Dermis blood vessel endothelial cell (primary cell): ENCODE data around the gene CAV3. TPM values are rescaled to one million over a fixed set of nuclear protein-coding genes. Genes with fewer than 3 reads are reported as not detected.

Experiments used
- DNase-seq: peaks from one replicate; pipeline ENCODE4 v3.0.0; 2010
- total RNA-seq: library from RNA; depleted of rRNA; stranded (reverse); fragments of >200 nt; gene quantifications from 2 replicates; pipeline ENCODE4 v1.2.3, GENCODE V29; 2014

CAV3 gene
- total RNA-seq, 1 donor from 2014 or later, result not detected

- no peak for DNase-seq
Observed at GRCh38 chr3:8736436-8736835, 2.8 kb downstream of the CAV3 start.

GRCh38 chr3:8737301-8737700 lies 3.7 kb downstream of the CAV3 start:
- no peak for DNase-seq

- DNase-seq, result no peak
Observed at GRCh38 chr3:8737823-8738222, 4.2 kb downstream of the CAV3 start.

DNA sequence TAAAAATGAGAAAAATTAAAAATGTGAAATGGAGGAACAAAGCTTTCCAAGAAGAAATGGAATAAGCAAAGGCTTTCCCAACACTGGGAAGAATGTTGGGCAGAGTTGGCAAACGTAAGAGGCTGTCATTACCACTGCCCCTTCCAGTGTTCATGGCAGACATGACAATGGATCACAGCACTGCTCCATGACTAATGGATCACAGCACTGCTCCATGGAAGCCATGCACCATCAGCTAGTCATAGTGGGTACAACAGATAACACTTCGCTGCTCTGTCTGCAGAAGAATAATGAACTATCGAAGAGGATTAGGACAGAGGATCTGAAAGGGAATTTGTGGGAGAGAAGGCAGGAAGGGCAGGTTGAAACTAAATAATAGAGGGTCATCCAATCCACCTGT lies 5.0 kb downstream of the CAV3 start:
- no peak for DNase-seq

DNA sequence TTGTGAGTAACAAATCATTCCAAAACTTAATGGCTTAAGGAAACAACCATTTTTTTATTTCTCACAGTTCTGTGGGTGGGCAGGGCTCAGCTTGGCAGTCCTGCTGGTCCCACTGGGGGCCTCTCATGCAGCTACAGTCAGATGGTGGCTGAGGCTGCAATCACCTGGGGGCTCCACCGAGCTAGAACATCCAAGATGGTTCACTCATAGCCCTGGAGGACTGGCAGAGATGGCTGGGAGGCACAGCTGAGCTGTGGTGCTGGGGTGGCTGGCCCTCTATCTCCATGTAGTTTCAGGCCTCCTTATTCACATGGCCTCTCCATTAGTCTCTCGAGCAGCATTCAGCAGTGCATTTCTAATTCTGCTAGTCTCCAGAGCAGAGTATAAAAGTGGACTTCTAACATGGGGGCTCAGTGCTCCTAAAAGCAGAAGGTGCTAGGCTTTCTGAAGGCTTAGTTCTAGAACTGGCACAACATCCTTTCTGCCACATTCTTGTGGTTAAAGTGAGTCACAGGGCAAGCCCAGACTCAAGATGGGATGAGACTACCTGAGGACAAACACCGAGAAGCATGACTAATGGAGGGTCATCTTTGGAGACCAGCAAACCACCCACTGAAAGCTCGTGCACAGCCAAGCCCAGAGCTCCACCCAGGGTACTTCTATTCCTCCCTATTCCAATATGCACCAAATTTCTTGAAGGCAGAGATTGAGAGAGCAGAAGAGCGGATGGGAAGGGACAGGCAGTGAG lies 6.3 kb downstream of the CAV3 start:
- DNase-seq, result peak; percentile 14

DNA sequence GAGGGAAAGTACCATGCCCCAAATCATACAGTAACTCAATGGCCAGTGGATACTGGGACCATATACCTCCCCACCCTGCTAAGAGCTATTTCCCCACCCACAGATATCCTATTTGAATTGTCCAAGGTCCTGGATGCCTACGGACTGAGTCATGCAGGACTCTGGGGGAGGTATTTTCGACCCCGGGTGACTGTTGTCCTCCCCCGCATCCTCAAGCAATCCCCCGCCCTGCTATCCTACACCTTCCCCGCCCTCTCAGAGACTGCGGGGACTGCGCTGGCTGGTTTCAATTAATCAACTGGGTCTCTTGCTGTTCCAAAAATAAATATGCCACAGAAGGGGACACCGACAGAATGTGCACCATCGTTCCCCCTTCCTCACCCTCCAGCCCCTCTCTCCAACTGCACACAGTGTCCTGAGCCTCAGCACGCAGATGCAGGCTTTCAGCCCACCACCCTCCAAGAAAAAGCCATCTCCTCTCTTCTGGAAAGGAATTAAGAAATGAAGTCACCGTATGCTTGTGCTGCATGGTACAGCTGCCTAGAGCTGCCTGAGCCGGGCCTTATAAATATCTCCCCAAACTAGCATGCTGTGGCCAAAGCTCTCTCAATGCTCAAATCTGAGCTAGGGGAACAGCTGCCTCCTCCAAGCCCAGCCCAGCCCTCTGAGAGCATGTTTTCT lies 8.1 kb downstream of the CAV3 start:
- DNase-seq, result peak; percentile 75

- no peak for DNase-seq
Observed at GRCh38 chr3:8743021-8743601, 9.5 kb downstream of the CAV3 start.

DNA sequence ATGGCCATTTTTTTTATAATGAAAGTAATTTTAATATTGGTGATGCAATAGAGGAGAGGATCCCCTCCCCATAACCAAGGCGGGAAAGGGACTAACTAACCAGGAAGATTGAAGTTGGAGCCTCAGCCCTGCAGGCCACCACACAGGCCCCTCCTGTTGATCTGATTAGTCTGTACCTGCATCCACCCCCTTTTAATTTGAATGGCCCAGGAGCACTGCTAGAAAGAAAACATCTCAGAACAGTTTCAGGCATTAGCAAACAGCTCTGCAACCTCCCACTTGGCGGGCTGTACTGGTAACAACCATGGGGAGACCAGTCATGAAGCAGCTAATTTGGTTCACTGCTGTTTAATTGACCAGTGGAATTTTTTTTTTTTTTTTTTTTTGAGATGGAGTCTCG lies 10.3 kb downstream of the CAV3 start:
- no peak for DNase-seq

GRCh38 chr3:8745619-8746370 lies 12.2 kb downstream of the CAV3 start:
- no peak for DNase-seq

GRCh38 chr3:8746780-8747345 lies 13.3 kb downstream of the CAV3 start:
- no peak for DNase-seq

- DNase-seq, result no peak
Observed at GRCh38 chr3:8749316-8749715, 15.7 kb downstream of the CAV3 start.

GRCh38 chr3:8752832-8753231 lies 19.2 kb downstream of the CAV3 start:
- no peak for DNase-seq

GRCh38 chr3:8755097-8755496 lies 21.5 kb downstream of the CAV3 start:
- DNase-seq, result no peak

- peak; percentile 28 for DNase-seq
Observed at GRCh38 chr3:8755564-8756237, 22.1 kb downstream of the CAV3 start.

- no peak for DNase-seq
Observed at GRCh38 chr3:8756671-8757070, 23.1 kb downstream of the CAV3 start.

- DNase-seq, result no peak
Observed at GRCh38 chr3:8757551-8758518, 24.2 kb downstream of the CAV3 start.

- no peak for DNase-seq
Observed at GRCh38 chr3:8759038-8759707, 25.6 kb downstream of the CAV3 start.

GRCh38 chr3:8760091-8760490 lies 26.5 kb downstream of the CAV3 start:
- no peak for DNase-seq

GRCh38 chr3:8760506-8760905 lies 26.9 kb downstream of the CAV3 start:
- DNase-seq, result no peak

DNA sequence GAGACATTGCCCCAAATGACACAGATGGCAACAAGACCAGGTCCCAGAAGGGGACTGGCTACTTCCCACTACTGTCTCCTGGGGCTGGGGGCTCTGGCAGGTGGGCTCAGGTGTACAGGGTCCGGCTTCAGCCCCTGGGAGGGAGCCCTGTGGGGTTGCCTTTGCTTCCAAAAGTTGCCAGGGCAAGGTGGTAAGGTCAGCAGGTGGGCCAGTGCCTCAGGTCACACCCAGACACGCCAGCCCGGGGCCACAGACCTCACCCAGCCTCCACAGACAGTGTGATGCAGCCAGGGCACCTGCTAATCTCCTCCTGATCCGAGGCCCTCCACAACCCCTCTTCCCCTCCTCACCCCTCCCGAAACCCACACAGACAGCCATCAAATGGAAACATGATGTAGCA lies 28.3 kb downstream of the CAV3 start:
- DNase-seq, result no peak
